Measurements from ENCODE around the gene ATP10A. TPM values are rescaled to one million over a fixed set of nuclear protein-coding genes. Genes with fewer than 3 reads are reported as not detected.
A peak's percentile ranks its signal among the peaks of the same experiment; 100 is the strongest.

The ATP10A gene
- total and polyA plus RNA-seq, 2 donors from 2014 or later = 4.0 to 6.8 TPM

GRCh38 chr15:25852661-25853524, 10.2 kb downstream of the ATP10A start:
- H3K9ac ChIP-seq (ENCODE audit: low read length in 3 of 3) = no peak overlapping the region
- H3K27me3 ChIP-seq (ENCODE audit: control insufficient read depth, insufficient read depth, low read length) = no peaks in the 10 kb centered on the region
- H3K4me3 ChIP-seq (ENCODE audit: low read length in 3 of 3) = no peak overlapping the region
- peaks cover 0 to 9% (median 8%) of the 10 kb centered on the region in 3 donors for H3K4me1 ChIP-seq (ENCODE audit: control insufficient read depth in 2 of 3, insufficient read depth in 2 of 3, low read depth in 1 of 3, low read length in 3 of 3)
- H3K27ac ChIP-seq (ENCODE audit: low read depth in 2 of 2, low read length in 2 of 2) = peak overlapping the region; percentile 20 to 28
- DNase-seq = no peak
- H3K9me3 ChIP-seq (ENCODE audit: control insufficient read depth in 2 of 3, insufficient read depth in 1 of 3, low read length in 3 of 3) = no peaks in the 10 kb centered on the region
- no peaks in the 10 kb centered on the region for H3K36me3 ChIP-seq (ENCODE audit: control insufficient read depth in 2 of 3, insufficient read depth in 3 of 3, low read length in 3 of 3)
- no peak for FAIRE-seq
- intact Hi-C loops (cut with DNase I) = no loop called here
- TF ChIP-seq CTCF (IDR thresholded peaks at IDR 0.05; ENCODE audit: borderline replicate concordance, extremely low read depth, insufficient read depth) = no peak

- FAIRE-seq = no peak
- H3K4me3 ChIP-seq (ENCODE audit: low read length in 3 of 3) = no peak overlapping the region
- intact Hi-C loops (cut with DNase I) = no loop called here
These were observed 11.1 kb downstream of the ATP10A start for GRCh38 chr15:25852027-25852426.

GRCh38 chr15:25850154-25851111, 12.7 kb downstream of the ATP10A start:
- no peak for FAIRE-seq
- H3K9ac ChIP-seq (ENCODE audit: low read length in 3 of 3) = peak overlapping the region in 2 of 3 donors; percentile 14 to 30
- intact Hi-C loops (cut with DNase I) = no loop called here

More at GRCh38 chr15:25852027-25852426, 11.1 kb downstream of the ATP10A start:
- TF ChIP-seq CTCF (IDR thresholded peaks at IDR 0.05; ENCODE audit: borderline replicate concordance, extremely low read depth, insufficient read depth) = no peak
- H3K36me3 ChIP-seq (ENCODE audit: control insufficient read depth in 2 of 3, insufficient read depth in 3 of 3, low read length in 3 of 3) = no peaks in the 10 kb centered on the region
- H3K9ac ChIP-seq (ENCODE audit: low read length in 3 of 3) = no peak overlapping the region
- no peak for DNase-seq
- H3K27ac ChIP-seq (ENCODE audit: low read depth in 2 of 2, low read length in 2 of 2) = peak overlapping the region in 1 of 2 donors; percentile 20
- H3K4me1 ChIP-seq (ENCODE audit: control insufficient read depth in 2 of 3, insufficient read depth in 2 of 3, low read depth in 1 of 3, low read length in 3 of 3) = peaks cover 0 to 9% (median 8%) of the 10 kb centered on the region in 3 donors
- no peaks in the 10 kb centered on the region for H3K9me3 ChIP-seq (ENCODE audit: control insufficient read depth in 2 of 3, insufficient read depth in 1 of 3, low read length in 3 of 3)
- no peaks in the 10 kb centered on the region for H3K27me3 ChIP-seq (ENCODE audit: control insufficient read depth, insufficient read depth, low read length)

More at GRCh38 chr15:25850154-25851111, 12.7 kb downstream of the ATP10A start:
- Histone ChIP-seq H3K27ac (ENCODE audit: low read depth in 2 of 2, low read length in 2 of 2) (peak overlapping the region; percentile 14 to 56), H3K27me3 (ENCODE audit: control insufficient read depth, insufficient read depth, low read length) (no peaks in the 10 kb centered on the region), H3K36me3 (ENCODE audit: control insufficient read depth in 2 of 3, insufficient read depth in 3 of 3, low read length in 3 of 3) (no peaks in the 10 kb centered on the region), H3K4me1 (ENCODE audit: control insufficient read depth in 2 of 3, insufficient read depth in 2 of 3, low read depth in 1 of 3, low read length in 3 of 3) (peaks cover 0 to 11% (median 8%) of the 10 kb centered on the region in 3 donors), H3K4me3 (ENCODE audit: low read length in 3 of 3) (peak overlapping the region; percentile 29 to 49 (median 47)), H3K9me3 (ENCODE audit: control insufficient read depth in 2 of 3, insufficient read depth in 1 of 3, low read length in 3 of 3) (no peaks in the 10 kb centered on the region)
- DNase-seq = peak; percentile 58 to 92 (median 70)
- TF ChIP-seq CTCF (IDR thresholded peaks at IDR 0.05; ENCODE audit: borderline replicate concordance, extremely low read depth, insufficient read depth) = no peak
